Natural killer cell (primary cell): Measurements from ENCODE around the gene RGSL1. TPM values are rescaled to one million over a fixed set of nuclear protein-coding genes. Genes with fewer than 3 reads are reported as not detected.
"Not testable (repeated sequence)": the region's sequence is repeated elsewhere in the genome, so short reads cannot be mapped to it uniquely, and the experiment has no call there.

Experiments used
- ATAC-seq, 3 donors: fragments of 150-1000 bp in 2 of 3; fragments of 200-7000 bp in 1 of 3; cut with Tn5 transposase; 1 replicate in 1 of 3; 2 replicates in 2 of 3; pipeline ENCODE4 v1.10.0; 2021; ENCODE audit warnings: mild to moderate bottlenecking in 2 of 3, moderate library complexity in 2 of 3
- DNase-seq, 2 donors: peaks; one replicate each; pipeline versions ENCODE4 v3.0.0 to v3.0.0-alpha.2; 2013 to 2021; ENCODE audit warnings: mixed read lengths in 1 of 2
- H3K27ac ChIP-seq: one replicate; pipeline ENCODE4 v1.5.1; 2013; ENCODE audit warnings: mild to moderate bottlenecking, low read length
- H3K27me3 ChIP-seq: one replicate; pipeline ENCODE4 v1.6.1; 2013; ENCODE audit warnings: low read length; ENCODE audit not compliant: control insufficient read depth, insufficient read depth
- H3K36me3 ChIP-seq: one replicate; pipeline ENCODE4 v1.6.1; 2013; ENCODE audit warnings: low read length; ENCODE audit not compliant: control insufficient read depth, insufficient read depth
- H3K4me1 ChIP-seq: one replicate; pipeline ENCODE4 v1.6.1; 2013; ENCODE audit warnings: low read length; ENCODE audit not compliant: control insufficient read depth, insufficient read depth
- H3K4me3 ChIP-seq: one replicate; pipeline ENCODE4 v1.5.1; 2013; ENCODE audit warnings: low read length
- H3K9me3 ChIP-seq: one replicate; pipeline ENCODE4 v1.6.1; 2013; ENCODE audit warnings: low read length; ENCODE audit not compliant: control insufficient read depth, insufficient read depth
- H3K27ac Mint-ChIP-seq, 2 donors: one replicate each; pipeline ENCODE4 v1.8.0; 2022; ENCODE audit warnings: mild to moderate bottlenecking in 2 of 2, mixed read lengths in 2 of 2, moderate library complexity in 1 of 2
- H3K27me3 Mint-ChIP-seq, 2 donors: one replicate each; pipeline ENCODE4 v1.8.0; 2022; ENCODE audit warnings: low read depth in 2 of 2, mixed read lengths in 2 of 2
- H3K36me3 Mint-ChIP-seq: one replicate; pipeline ENCODE4 v1.8.0; 2022; ENCODE audit warnings: mixed read lengths
- H3K4me1 Mint-ChIP-seq, 2 donors: one replicate each; pipeline ENCODE4 v1.8.0; 2022; ENCODE audit warnings: mixed read lengths in 2 of 2
- H3K4me3 Mint-ChIP-seq: one replicate; pipeline ENCODE4 v1.8.0; 2022; ENCODE audit warnings: mild to moderate bottlenecking, moderate library complexity, mixed read lengths
- H3K9me3 Mint-ChIP-seq, 2 donors: one replicate each; pipeline ENCODE4 v1.8.0; 2022; ENCODE audit warnings: mixed read lengths in 2 of 2
- WGBS: methylation state at CpG from one replicate; pipeline ENCODE4 v1.1.7; 2013; ENCODE audit warnings: missing lambda C conversion rate; ENCODE audit not compliant: insufficient coverage; 5-methylcytosine and 5-hydroxymethylcytosine counted together
- intact Hi-C: fragments of 100-400 bp; cut with micrococcal nuclease; formaldehyde crosslinking; loops from one replicate; pipeline ENCODE4 v1.14.2; 2022
- total RNA-seq, 4 donors: library from RNA; stranded (reverse); fragments of 120-200 nt in 1 of 4; gene quantifications; one replicate each; pipeline versions ENCODE4 v1.2.3 to v1.2.4, GENCODE V29; 2013 to 2022
- TF ChIP-seq, protein P1 (sequence below): fragments of 200-600 bp; IDR thresholded peaks from one replicate; pipeline ENCODE4 v1.8.0; 2022; ENCODE audit warnings: antibody characterized with exemption

The RGSL1 gene
- total RNA-seq, 3 donors from 2014 or later (not counting 1 experiment from before 2014, with no cell fraction given), result not detected

GRCh38 chr1:182442333-182442732, 7.6 kb upstream of the RGSL1 start:
- no peaks in the 10 kb centered on the region for H3K9me3 ChIP-seq
- no peaks in the 10 kb centered on the region for H3K36me3 ChIP-seq
- H3K4me1 Mint-ChIP-seq, result no peaks in the 10 kb centered on the region
- no peaks in the 10 kb centered on the region for H3K36me3 Mint-ChIP-seq
- no peak overlapping the region for H3K27ac Mint-ChIP-seq
- intact Hi-C loops, result no loop called here
- TF ChIP-seq, protein P1, sequence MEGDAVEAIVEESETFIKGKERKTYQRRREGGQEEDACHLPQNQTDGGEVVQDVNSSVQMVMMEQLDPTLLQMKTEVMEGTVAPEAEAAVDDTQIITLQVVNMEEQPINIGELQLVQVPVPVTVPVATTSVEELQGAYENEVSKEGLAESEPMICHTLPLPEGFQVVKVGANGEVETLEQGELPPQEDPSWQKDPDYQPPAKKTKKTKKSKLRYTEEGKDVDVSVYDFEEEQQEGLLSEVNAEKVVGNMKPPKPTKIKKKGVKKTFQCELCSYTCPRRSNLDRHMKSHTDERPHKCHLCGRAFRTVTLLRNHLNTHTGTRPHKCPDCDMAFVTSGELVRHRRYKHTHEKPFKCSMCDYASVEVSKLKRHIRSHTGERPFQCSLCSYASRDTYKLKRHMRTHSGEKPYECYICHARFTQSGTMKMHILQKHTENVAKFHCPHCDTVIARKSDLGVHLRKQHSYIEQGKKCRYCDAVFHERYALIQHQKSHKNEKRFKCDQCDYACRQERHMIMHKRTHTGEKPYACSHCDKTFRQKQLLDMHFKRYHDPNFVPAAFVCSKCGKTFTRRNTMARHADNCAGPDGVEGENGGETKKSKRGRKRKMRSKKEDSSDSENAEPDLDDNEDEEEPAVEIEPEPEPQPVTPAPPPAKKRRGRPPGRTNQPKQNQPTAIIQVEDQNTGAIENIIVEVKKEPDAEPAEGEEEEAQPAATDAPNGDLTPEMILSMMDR, result no peak
- no peak overlapping the region for H3K4me3 ChIP-seq
- no peak for DNase-seq
- ATAC-seq, result no peak
- H3K27me3 Mint-ChIP-seq, result no peaks in the 10 kb centered on the region
- H3K27me3 ChIP-seq, result no peaks in the 10 kb centered on the region
- H3K9me3 Mint-ChIP-seq, result no peaks in the 10 kb centered on the region
- H3K27ac ChIP-seq, result no peak overlapping the region
- no peak overlapping the region for H3K4me3 Mint-ChIP-seq
- no peaks in the 10 kb centered on the region for H3K4me1 ChIP-seq
- 97% methylated on average over 1 of the region's 1 CpG for WGBS

DNA sequence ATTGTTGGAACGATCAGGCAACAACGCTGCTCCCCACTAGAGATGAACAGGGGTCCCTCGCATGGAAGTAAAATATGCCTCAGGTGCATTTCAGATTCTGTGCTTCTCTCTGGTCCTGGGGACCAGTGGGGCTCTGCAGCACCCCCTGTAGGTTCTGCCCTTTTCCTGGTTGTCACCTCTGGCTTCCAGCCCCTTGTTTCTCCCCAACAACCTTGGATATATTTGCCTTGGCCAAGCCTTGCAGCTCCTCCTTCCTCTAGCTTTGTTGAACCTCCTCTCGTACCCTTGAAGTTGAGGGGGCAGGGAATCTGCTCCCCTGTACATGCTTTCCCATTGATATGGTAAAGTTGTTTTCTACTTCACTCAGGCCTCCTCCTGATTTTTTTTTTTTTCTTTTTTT, 5.4 kb upstream of the RGSL1 start:
- Mint-ChIP-seq H3K4me1 (no peaks in the 10 kb centered on the region), H3K27me3 (no peaks in the 10 kb centered on the region), H3K27ac (no peak overlapping the region), H3K36me3 (no peaks in the 10 kb centered on the region), H3K4me3 (no peak overlapping the region), H3K9me3 (no peaks in the 10 kb centered on the region)
- DNase-seq (no peak), ATAC-seq (no peak)
- Histone ChIP-seq H3K27ac (no peak overlapping the region), H3K9me3 (no peaks in the 10 kb centered on the region), H3K36me3 (no peaks in the 10 kb centered on the region), H3K4me3 (no peak overlapping the region), H3K27me3 (no peaks in the 10 kb centered on the region), H3K4me1 (no peaks in the 10 kb centered on the region)
- intact Hi-C loops, result no loop called here
- TF ChIP-seq, protein P1, result no peak
- WGBS, result 84% methylated on average over 3 of the region's 4 CpGs

DNA sequence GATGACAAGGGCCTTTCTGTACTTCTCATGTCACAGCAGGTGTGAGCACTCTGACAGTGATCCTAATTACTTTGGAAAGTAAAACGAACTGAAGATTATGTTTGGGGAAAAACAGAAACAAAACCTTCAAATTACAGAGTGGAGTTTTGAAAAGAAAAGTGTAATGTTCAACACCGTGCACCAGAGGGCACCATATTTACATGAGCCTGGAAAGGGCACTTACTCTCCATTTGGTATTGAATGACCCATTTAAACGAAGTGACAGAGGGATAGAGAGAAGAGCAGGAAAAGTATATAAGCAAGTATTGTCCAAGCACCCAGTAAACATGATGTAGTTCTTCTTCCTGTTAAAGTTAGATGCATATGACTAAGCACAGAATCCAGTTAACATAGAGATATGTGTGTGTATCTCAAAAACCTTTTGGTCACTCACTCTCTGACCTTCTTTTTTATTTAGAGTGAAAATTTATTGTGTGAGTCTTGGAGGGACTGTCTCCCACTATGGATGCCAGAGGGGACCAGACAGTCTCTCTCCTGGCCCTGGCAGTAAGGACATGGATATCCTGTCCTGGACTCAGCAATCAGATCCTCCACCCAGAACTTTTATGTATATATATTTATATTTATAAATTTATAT, 3.8 kb upstream of the RGSL1 start:
- Histone ChIP-seq H3K4me3 (no peak overlapping the region), H3K9me3 (no peaks in the 10 kb centered on the region), H3K27me3 (no peaks in the 10 kb centered on the region), H3K27ac (no peak overlapping the region), H3K36me3 (no peaks in the 10 kb centered on the region), H3K4me1 (no peaks in the 10 kb centered on the region)
- 0% methylated on average over 3 of the region's 3 CpGs for WGBS
- Mint-ChIP-seq H3K27me3 (no peaks in the 10 kb centered on the region), H3K4me3 (no peak overlapping the region), H3K36me3 (no peaks in the 10 kb centered on the region), H3K4me1 (no peaks in the 10 kb centered on the region), H3K9me3 (no peaks in the 10 kb centered on the region), H3K27ac (no peak overlapping the region)
- TF ChIP-seq, protein P1, result peak; percentile 66
- DNase-seq, result peak in 1 of 2 donors; percentile 62
- peak; percentile 44 to 72 (median 64) for ATAC-seq
- intact Hi-C loops, result loop anchor here (5.0 kb wide), 1 partner anchor 336 kb away; no protein-coding TSS in a partner anchor

- not testable (repeated sequence) for H3K27me3 ChIP-seq
- intact Hi-C loops, result loop anchor here (5.0 kb wide), 1 partner anchor 335 kb away; no protein-coding TSS in a partner anchor
These were observed 2.8 kb upstream of the RGSL1 start for GRCh38 chr1:182447124-182447523.

More at GRCh38 chr1:182447124-182447523, 2.8 kb upstream of the RGSL1 start:
- 92% methylated on average over 2 of the region's 2 CpGs for WGBS
- H3K9me3 Mint-ChIP-seq, H3K4me3 Mint-ChIP-seq, H3K27me3 Mint-ChIP-seq, ATAC-seq, H3K27ac Mint-ChIP-seq, H3K4me1 ChIP-seq, H3K36me3 ChIP-seq, H3K9me3 ChIP-seq, H3K27ac ChIP-seq, DNase-seq, H3K4me1 Mint-ChIP-seq, H3K36me3 Mint-ChIP-seq, H3K4me3 ChIP-seq: not testable (repeated sequence)
